ENCODE measurements around the gene KCNG2. TPM values are rescaled to one million over a fixed set of nuclear protein-coding genes. Genes with fewer than 3 reads are reported as not detected.

Gene KCNG2
- total RNA-seq, 4 donors from 2014 or later, result 2.3 to 3.8 (median 3.2) TPM; not detected in 1

GRCh38 chr18:79772865-79773696, 24.7 kb upstream of the KCNG2 start:
- peak in 2 of 3 donors; percentile 15 to 30 for DNase-seq
- Histone ChIP-seq H3K9me3 (no peaks in the 10 kb centered on the region), H3K36me3 (no peaks in the 10 kb centered on the region), H3K4me3 (no peak overlapping the region), H3K27me3 (no peaks in the 10 kb centered on the region), H3K4me1 (no peaks in the 10 kb centered on the region), H3K27ac (no peak overlapping the region)
- no peak for TF ChIP-seq POLR2A (IDR thresholded peaks at IDR 0.05)
- TF ChIP-seq CTCF (IDR thresholded peaks at IDR 0.05), result no peak

GRCh38 chr18:79774111-79774510, 23.6 kb upstream of the KCNG2 start:
- no peaks in the 10 kb centered on the region for H3K27me3 ChIP-seq
- DNase-seq, result peak in 2 of 3 donors; percentile 14 to 24

GRCh38 chr18:79775441-79776221, 22.1 kb upstream of the KCNG2 start:
- TF ChIP-seq POLR2A (IDR thresholded peaks at IDR 0.05) (no peak), CTCF (IDR thresholded peaks at IDR 0.05) (no peak)
- Histone ChIP-seq H3K9me3 (no peaks in the 10 kb centered on the region), H3K4me1 (no peaks in the 10 kb centered on the region), H3K4me3 (no peak overlapping the region), H3K36me3 (no peaks in the 10 kb centered on the region), H3K27me3 (no peaks in the 10 kb centered on the region), H3K27ac (no peak overlapping the region)
- DNase-seq, result peak in 2 of 3 donors; percentile 35 to 39

More at GRCh38 chr18:79774111-79774510, 23.6 kb upstream of the KCNG2 start:
- H3K27ac ChIP-seq, result no peak overlapping the region
- H3K36me3 ChIP-seq, result no peaks in the 10 kb centered on the region
- H3K4me3 ChIP-seq, result no peak overlapping the region
- H3K9me3 ChIP-seq, result no peaks in the 10 kb centered on the region
- TF ChIP-seq CTCF (IDR thresholded peaks at IDR 0.05) (no peak), POLR2A (IDR thresholded peaks at IDR 0.05) (no peak)
- H3K4me1 ChIP-seq, result no peaks in the 10 kb centered on the region

GRCh38 chr18:79776674-79777073, 21.1 kb upstream of the KCNG2 start:
- Histone ChIP-seq H3K9me3 (no peaks in the 10 kb centered on the region), H3K27ac (no peak overlapping the region), H3K4me3 (no peak overlapping the region), H3K36me3 (no peaks in the 10 kb centered on the region), H3K27me3 (no peaks in the 10 kb centered on the region), H3K4me1 (no peaks in the 10 kb centered on the region)
- DNase-seq, result peak in 1 of 3 donors; percentile 14
- TF ChIP-seq CTCF (IDR thresholded peaks at IDR 0.05) (no peak), POLR2A (IDR thresholded peaks at IDR 0.05) (no peak)

- Histone ChIP-seq H3K36me3 (no peaks in the 10 kb centered on the region), H3K27ac (no peak overlapping the region), H3K4me3 (no peak overlapping the region), H3K4me1 (no peaks in the 10 kb centered on the region), H3K9me3 (no peaks in the 10 kb centered on the region), H3K27me3 (no peaks in the 10 kb centered on the region)
- DNase-seq, result peak in 2 of 3 donors; percentile 25
- TF ChIP-seq POLR2A (IDR thresholded peaks at IDR 0.05) (no peak), CTCF (IDR thresholded peaks at IDR 0.05) (no peak)
These were observed 19.4 kb upstream of the KCNG2 start for GRCh38 chr18:79778291-79778791.
